Lower leg skin (tissue), 4 donors: ENCODE data around the gene CCDC146. TPM values are rescaled to one million over a fixed set of nuclear protein-coding genes. Genes with fewer than 3 reads are reported as not detected.

Experiments used
- DNase-seq, 2 donors: peaks; one replicate each; pipeline ENCODE4 v3.0.0-alpha.2; 2019; ENCODE audit warnings: low spot score in 2 of 2
- H3K4me3 ChIP-seq: fragments of 200-600 bp; sonication (generic); 2 replicates; pipeline ENCODE4 v1.5.1; 2017; ENCODE audit warnings: mild to moderate bottlenecking, low read depth; ENCODE audit not compliant: poor library complexity, severe bottlenecking
- POLR2A ChIP-seq, 2 donors: fragments of 450-650 bp; IDR thresholded peaks; one replicate each; pipeline ENCODE4 v1.6.1; 2016 to 2017; ENCODE audit warnings: antibody characterized with exemption in 2 of 2, mild to moderate bottlenecking in 1 of 2, moderate library complexity in 1 of 2
- WGBS, 2 donors: methylation state at CpG; one replicate each; pipeline ENCODE4 v1.1.5; 2018; 5-methylcytosine and 5-hydroxymethylcytosine counted together
- intact Hi-C: fragments of 100-400 bp; cut with DNase I; formaldehyde crosslinking; loops from one replicate; pipeline ENCODE4 v1.15.0; 2023; ENCODE audit warnings: low total_unique reads
- total RNA-seq, 4 donors: library from RNA; depleted of rRNA; stranded (reverse); fragments of >200 nt; gene quantifications; one replicate each; pipeline ENCODE4 v1.1.0, GENCODE V29; 2016
- TF ChIP-seq, protein P1 (sequence below), 3 donors: fragments of 450-650 bp; IDR thresholded peaks; one replicate each; pipeline ENCODE4 v1.5.1; 2016; ENCODE audit warnings: antibody characterized with exemption in 3 of 3, mild to moderate bottlenecking in 3 of 3, moderate library complexity in 2 of 3

The CCDC146 gene
- total RNA-seq, 4 donors from 2014 or later, result 15.4 to 27.8 (median 20.7) TPM

DNA sequence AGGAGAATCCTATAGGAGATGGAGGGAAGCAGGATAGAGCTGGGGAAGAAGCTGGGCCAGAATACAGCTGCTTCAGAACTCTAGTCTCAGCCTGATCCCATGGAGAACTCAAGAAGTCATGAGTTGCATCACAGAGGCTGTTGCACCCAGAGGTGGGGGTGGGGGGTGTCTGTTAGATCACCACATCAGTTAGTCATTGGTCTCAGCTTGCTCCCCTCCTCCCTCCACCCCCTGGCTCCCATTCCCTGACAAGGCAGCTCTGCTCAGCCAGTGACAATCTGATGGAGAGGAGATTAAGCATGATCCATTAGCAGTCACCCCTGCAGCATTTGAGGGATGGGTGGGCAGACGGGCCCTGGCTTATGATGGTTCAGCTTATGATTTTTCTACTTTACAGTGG lies 135.6 kb downstream of the CCDC146 start:
- intact Hi-C loops, result no loop called here
- no peak overlapping the region for H3K4me3 ChIP-seq
- no peak for DNase-seq
- 95 to 100% methylated on average over 1 of the region's 1 CpG for WGBS, 2 donors
- TF ChIP-seq, protein P1, sequence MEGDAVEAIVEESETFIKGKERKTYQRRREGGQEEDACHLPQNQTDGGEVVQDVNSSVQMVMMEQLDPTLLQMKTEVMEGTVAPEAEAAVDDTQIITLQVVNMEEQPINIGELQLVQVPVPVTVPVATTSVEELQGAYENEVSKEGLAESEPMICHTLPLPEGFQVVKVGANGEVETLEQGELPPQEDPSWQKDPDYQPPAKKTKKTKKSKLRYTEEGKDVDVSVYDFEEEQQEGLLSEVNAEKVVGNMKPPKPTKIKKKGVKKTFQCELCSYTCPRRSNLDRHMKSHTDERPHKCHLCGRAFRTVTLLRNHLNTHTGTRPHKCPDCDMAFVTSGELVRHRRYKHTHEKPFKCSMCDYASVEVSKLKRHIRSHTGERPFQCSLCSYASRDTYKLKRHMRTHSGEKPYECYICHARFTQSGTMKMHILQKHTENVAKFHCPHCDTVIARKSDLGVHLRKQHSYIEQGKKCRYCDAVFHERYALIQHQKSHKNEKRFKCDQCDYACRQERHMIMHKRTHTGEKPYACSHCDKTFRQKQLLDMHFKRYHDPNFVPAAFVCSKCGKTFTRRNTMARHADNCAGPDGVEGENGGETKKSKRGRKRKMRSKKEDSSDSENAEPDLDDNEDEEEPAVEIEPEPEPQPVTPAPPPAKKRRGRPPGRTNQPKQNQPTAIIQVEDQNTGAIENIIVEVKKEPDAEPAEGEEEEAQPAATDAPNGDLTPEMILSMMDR (IDR thresholded peaks at IDR 0.05), result no peak
- no peak for TF ChIP-seq POLR2A (IDR thresholded peaks at IDR 0.05)

DNA sequence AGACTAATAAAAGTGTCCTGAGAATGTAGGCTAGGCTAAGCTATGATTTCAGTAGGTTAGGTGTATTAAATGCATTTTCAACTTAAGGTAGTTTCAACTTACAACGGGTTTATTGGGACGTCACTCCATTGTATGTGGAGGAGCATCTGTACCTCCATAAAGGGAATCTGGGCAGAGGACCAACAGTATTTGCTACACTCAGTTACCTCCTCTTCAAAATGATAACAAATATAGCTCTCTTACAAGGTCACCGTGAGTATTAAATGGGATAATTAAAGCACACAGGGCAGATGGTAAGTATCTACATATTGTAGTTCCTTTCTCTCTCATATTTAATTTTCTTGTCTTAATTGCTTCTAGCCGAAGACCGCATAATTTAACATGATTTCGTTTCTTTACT lies 136.2 kb downstream of the CCDC146 start:
- H3K4me3 ChIP-seq, result no peak overlapping the region
- intact Hi-C loops, result no loop called here
- WGBS, 2 donors, result 92 to 97% methylated on average over 6 of the region's 6 CpGs
- DNase-seq, result no peak
- TF ChIP-seq POLR2A (IDR thresholded peaks at IDR 0.05), result no peak
- TF ChIP-seq, protein P1 (IDR thresholded peaks at IDR 0.05), result no peak

DNA sequence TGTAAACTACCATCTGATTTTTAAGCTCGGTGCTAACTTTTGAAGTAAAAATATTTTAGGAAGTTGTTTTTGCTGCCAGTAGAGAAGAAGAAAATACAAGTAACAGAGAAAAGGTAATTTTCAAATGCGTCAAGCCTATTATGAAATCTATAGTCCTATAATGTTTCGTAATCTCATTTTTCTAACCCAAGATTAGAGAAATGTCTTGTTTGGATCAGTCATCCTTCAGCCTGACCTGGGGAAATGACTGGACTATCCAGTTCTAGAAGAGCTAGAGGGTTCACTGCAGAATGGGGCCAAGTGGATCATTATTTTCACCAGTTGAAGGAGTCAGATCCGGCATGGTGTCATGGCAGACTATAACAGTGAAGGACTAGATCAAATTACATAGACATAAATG lies 139.9 kb downstream of the CCDC146 start:
- TF ChIP-seq, protein P1 (IDR thresholded peaks at IDR 0.05), result no peak
- TF ChIP-seq POLR2A (IDR thresholded peaks at IDR 0.05), result no peak
- intact Hi-C loops, result no loop called here
- 95% methylated on average over 4 of the region's 4 CpGs for WGBS, 2 donors
- H3K4me3 ChIP-seq, result no peak overlapping the region
- no peak for DNase-seq

DNA sequence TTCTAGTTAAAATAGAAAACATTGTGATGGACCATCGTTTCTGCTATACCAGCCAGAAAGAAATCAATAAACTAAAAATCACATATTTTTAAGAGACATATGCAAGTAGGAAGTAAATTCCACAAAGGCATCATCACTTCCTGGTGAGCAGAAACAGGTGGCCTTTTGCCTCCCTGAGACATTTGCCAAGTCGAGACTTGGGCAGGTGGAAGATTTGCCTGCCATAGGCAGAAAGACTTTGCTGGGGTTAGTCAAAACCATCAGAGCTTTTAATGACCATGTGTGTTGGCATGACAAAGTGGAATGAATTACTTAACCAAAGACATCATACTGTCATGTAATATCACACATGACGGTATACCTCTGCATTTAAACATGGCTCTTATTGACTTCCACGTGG lies 143.3 kb downstream of the CCDC146 start:
- H3K4me3 ChIP-seq, result no peak overlapping the region
- intact Hi-C loops, result no loop called here
- TF ChIP-seq, protein P1 (IDR thresholded peaks at IDR 0.05), result no peak
- no peak for TF ChIP-seq POLR2A (IDR thresholded peaks at IDR 0.05)
- WGBS, 2 donors, result 82 to 86% methylated on average over 4 of the region's 4 CpGs
- DNase-seq, result no peak

DNA sequence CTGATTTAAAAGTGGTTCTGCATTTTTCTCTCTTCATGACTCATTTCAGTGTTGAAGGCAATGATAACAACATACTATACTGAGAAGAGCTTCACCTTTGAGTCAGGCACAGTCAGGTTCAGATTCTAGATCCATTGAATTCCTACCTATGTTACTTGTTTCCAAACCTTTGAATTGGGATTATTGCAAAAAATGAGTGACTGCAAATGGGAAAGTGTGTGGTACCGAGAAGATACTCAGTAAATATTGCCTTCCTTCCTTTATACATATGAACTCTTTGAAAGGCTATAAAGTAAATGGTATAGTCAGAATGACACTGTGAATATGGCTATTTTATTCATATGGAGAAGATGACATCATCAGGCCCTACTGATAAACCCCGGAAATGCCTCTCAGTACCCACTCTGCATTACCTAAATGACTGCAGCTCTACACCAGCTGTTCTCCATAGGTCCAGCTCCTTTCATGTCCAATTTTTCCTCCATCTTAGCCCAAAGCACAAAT lies 143.9 kb downstream of the CCDC146 start:
- no peak for DNase-seq
- no peak overlapping the region for H3K4me3 ChIP-seq
- intact Hi-C loops, result no loop called here
- TF ChIP-seq, protein P1 (IDR thresholded peaks at IDR 0.05), result no peak
- 92% methylated on average over 2 of the region's 2 CpGs for WGBS, 2 donors

DNA sequence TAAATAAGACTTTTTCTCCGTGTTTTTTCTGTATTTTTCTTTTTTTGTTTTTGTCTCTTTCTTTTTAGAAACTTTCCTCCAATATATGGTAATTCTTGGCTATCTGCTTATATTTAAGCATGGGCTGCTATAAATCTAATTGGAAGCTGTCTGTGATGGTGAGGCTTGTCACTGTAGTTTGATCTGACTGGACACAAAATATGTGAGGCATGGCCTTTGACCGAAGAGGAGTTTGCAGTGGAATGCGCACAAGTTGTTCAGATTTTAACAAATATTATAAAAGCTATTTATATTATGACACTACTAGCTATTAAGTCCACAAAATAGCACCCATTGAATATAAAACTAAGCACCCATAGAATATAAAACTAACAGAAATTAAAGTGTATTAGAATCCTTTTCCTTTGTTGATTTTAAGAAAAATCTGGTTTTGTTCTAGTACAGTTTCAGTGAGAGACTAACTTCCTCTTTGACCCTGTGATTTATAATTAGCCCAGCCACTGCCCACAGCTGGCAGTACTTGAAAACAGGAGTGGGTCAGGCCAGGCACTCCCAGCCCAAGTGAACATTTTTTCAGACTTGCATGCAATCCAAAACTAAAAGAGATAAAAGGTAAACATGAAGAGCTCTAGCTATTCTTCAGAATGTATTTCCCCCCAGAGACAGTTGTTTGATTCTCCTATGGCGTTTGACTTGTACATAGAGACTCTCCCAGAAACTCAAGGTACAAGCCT lies 147.1 kb downstream of the CCDC146 start:
- WGBS, 2 donors, result 79 to 81% methylated on average over 4 of the region's 4 CpGs
- H3K4me3 ChIP-seq, result no peak overlapping the region
- TF ChIP-seq, protein P1 (IDR thresholded peaks at IDR 0.05), result no peak
- TF ChIP-seq POLR2A (IDR thresholded peaks at IDR 0.05), result no peak
- no peak for DNase-seq
- intact Hi-C loops, result no loop called here
